GM23248 (cell line): ENCODE results near the gene CST9L.

Source experiments
- EZH2 ChIP-seq: fragments of 200-600 bp; sonication (generic); IDR thresholded peaks from 2 replicates; pipeline ENCODE4 v1.6.1; 2018; ENCODE audit warnings: antibody characterized with exemption, mild to moderate bottlenecking; ENCODE audit not compliant: insufficient read depth, poor library complexity, severe bottlenecking
- EZH2phosphoT487 ChIP-seq: fragments of 200-600 bp; sonication (generic); IDR thresholded peaks from 2 replicates; pipeline ENCODE4 v1.6.1; 2018; ENCODE audit warnings: antibody characterized with exemption, moderate library complexity, mild to moderate bottlenecking, low read depth; ENCODE audit not compliant: insufficient read depth

DNA sequence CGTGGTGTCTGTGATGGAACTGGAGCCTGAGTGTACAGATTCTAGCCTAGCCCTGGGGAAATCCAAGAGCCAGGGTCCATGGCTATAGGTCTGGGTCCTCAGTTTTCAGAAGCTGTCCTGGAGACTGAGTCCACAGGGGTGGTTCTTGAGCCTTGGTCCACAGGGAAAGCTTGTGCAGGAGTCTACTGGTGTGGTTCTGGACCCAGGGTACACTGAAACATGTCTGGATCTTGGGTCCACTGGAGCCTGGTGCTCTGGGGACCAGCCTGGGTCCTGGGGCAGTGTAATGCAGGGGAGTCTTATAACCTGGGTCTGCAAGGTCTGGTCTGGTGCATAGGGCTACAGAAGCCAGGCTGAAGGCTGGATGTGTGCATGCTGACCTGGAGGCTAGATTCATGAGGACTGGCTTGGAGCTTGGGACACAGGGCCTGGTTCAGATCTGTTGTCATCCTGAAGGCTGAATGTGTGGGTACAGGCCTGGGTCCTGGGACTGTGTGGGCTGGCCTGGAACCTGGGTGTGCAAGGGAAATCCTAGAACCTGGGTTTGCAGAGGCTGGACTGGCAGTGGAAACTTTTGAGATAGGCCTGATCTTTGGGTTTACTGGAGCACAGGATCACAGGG lies 5.5 kb downstream of the CST9L start:
- TF ChIP-seq EZH2, result no peak
- no peak for TF ChIP-seq EZH2phosphoT487
